Mucosa of stomach (tissue), 1 donor: Measurements from ENCODE around the gene CZIB.
"Not testable (repeated sequence)": the region's sequence is repeated elsewhere in the genome, so short reads cannot be mapped to it uniquely, and the experiment has no call there.

ENCODE experiments used
- H3K27me3 ChIP-seq: one replicate; pipeline ENCODE4 v1.7.0; 2013; ENCODE audit warnings: mild to moderate bottlenecking, low read length; ENCODE audit not compliant: control insufficient read depth, insufficient read depth
- H3K36me3 ChIP-seq: one replicate; pipeline ENCODE4 v1.7.0; 2013; ENCODE audit warnings: low read length; ENCODE audit not compliant: control insufficient read depth, insufficient read depth
- H3K4me1 ChIP-seq: one replicate; pipeline ENCODE4 v1.7.0; 2013; ENCODE audit warnings: mild to moderate bottlenecking, low read length; ENCODE audit not compliant: control insufficient read depth, insufficient read depth
- H3K4me3 ChIP-seq: one replicate; pipeline ENCODE4 v1.7.0; 2013; ENCODE audit warnings: low read length
- H3K9ac ChIP-seq: one replicate; pipeline ENCODE4 v1.7.0; 2013; ENCODE audit warnings: mild to moderate bottlenecking, low read length, moderate library complexity
- H3K9me3 ChIP-seq: one replicate; pipeline ENCODE4 v1.7.0; 2013; ENCODE audit warnings: mild to moderate bottlenecking, low read length, moderate library complexity; ENCODE audit not compliant: control insufficient read depth
- donor health status: Pancreatic carcinoma.

The CZIB gene

DNA sequence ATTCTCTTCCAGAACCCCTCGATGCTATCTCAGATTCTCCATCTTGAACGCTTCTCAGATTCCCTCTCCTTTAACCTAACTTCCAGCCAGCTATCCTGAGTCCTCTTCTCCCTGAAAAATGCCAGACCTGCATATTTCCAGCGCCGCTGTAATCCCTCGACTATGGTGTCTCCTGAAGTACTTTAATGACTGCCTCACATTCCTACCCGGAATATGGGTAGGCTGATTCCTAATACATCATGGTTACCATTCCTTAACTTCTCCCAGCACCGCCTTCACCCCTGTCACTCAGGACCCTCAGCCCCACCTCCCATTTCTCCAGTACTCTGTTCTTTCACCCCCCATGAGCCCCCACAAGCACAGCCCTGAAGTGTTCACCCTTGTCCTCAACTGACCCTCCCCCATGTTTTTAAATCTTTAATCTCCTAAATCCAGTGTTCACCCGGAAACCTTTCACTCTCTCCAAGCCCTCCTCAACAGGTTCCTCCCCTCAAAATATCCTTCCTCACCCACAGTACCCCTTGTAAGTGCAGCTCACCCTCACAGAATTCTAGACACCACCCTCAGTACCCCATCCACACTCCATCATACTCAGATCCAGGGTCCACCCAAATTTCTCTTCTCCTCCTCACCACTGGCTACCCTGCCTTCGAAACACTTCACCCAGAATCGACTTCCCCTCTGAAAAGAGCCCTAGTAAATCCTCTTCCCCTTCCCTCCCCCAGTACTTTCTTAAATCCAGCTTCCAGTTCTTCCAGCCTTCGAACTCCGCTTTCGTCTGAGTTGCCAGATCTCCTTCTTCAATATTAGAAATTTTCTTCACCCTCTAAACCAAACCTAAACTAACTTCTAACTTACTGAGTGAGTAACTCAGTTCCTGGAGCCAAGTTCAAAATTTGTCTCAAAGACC is 22.9 kb downstream of the CZIB start:
- peaks cover 26% of the 10 kb centered on the region for H3K4me1 ChIP-seq

DNA sequence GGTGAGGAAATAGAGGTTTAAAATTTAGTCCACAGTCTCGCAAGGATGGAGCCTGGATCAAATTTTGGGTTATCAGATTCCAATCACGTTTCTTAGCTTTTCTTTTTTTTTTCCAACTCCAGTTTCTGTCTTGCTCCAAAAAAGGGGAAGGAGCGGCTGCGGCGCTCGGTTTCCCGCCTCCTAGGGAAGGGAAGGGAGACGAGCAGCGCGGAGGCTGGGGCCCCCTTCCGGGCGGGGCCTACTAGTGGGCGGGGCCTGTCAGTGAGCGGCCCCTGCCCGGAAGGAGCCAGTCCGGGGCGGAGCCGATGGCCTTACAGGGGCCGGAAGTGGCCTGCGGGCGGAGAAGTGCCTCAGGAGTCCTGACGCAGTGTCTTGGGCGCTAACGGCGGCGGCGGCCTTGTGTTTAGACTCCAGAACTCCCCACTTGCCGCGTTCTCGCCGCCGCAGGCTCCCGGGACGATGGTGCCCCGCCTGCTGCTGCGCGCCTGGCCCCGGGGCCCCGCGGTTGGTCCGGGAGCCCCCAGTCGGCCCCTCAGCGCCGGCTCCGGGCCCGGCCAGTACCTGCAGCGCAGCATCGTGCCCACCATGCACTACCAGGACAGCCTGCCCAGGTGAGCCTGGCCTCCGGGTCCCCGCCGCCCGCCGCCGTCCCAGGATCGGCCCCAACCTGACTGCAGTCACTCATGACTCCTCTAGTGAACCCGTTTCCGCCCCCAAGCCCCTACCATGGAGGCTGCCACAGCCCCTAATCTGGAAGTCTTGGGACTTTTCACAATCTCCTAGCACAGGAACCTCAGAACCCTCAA is 23.7 kb downstream of the CZIB start, which contains the start of gene CPT2:
Gene CPT2, plus strand, starts transcription at position 340 of the 806 bp plus-strand sequence. Its CDS starts 120 bp downstream, at position 460.
- Histone ChIP-seq H3K9ac (peak within 1 kb of the TSS; percentile 97), H3K27me3 (no peaks in the 10 kb centered on the region), H3K9me3 (no peaks in the 10 kb centered on the region), H3K4me1 (peaks cover 26% of the 10 kb centered on the region), H3K36me3 (no peaks in the 10 kb centered on the region), H3K4me3 (peak within 1 kb of the TSS; percentile 96)

More for the DNA sequence above, 22.9 kb downstream of the CZIB start:
- no peaks in the 10 kb centered on the region for H3K9me3 ChIP-seq
- H3K36me3 ChIP-seq, result no peaks in the 10 kb centered on the region
- H3K27me3 ChIP-seq, result no peaks in the 10 kb centered on the region
- H3K4me3 ChIP-seq, result peak overlapping the region; percentile 96
- peak overlapping the region; percentile 97 for H3K9ac ChIP-seq

DNA sequence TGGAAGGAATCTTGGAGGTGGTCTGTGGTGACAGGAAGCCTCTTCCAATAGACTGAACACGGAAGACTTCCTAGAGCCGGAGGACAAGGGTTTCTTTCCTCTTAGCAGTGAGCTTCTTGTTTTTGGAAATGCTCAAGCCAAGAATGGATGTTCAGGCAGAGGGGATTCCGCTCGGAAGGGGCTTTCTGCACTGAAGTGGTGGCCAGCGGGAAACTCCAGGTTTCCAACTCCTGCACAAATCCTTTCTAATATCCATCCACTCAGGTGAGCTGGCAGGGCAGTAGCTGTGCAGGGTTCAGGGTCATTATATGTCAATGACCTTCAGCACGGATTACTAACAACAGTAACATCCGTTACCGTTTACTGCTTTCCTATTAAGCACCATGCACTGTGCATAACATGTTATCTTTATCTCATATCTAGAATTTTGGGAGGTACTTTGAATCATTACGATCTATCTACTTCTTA is 24.4 kb downstream of the CZIB start:
- Histone ChIP-seq H3K9ac (peak overlapping the region; percentile 97), H3K9me3 (no peaks in the 10 kb centered on the region)

DNA sequence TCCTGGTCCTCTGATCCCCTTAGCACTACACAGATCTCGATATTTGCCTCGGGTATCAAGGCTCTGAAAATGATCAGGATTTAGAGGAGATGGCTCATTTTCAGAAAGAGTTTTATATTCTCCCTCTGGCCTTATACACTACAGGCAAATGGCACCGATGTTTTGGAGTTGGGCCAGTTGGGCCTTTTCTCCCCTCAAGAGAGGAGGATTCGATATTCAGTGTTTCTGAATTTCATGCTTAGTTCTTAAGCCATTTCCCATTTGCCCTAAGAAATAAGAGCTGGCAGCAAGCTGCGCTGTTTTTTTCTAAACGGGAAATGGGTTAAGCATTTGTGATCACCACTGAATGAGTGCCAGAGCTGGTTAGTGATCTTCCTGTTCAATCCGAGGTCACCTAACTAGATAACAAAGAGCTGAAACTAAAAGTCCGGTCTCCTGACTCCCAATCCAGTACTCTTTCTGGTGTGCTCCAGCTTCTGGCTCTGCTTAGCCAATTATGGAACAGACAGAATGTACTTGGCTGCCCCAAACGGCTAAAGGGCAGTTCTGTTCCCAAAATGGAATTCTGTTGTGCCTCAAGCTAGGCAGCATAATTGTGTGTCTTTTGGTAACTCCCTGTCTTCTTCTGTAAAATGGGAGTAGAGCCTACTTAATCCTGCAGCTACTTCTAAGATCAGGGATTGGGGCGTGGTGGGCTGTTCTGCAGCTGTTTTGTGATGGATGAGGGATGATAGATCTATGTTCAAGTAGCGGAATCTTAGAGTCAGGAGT is 25.0 kb downstream of the CZIB start:
- no peaks in the 10 kb centered on the region for H3K9me3 ChIP-seq
- H3K4me1 ChIP-seq, result peaks cover 26% of the 10 kb centered on the region
- H3K9ac ChIP-seq, result no peak overlapping the region
- no peaks in the 10 kb centered on the region for H3K27me3 ChIP-seq
- H3K36me3 ChIP-seq, result no peaks in the 10 kb centered on the region
- peak overlapping the region; percentile 96 for H3K4me3 ChIP-seq

More for the DNA sequence above, 24.4 kb downstream of the CZIB start:
- Histone ChIP-seq H3K36me3 (no peaks in the 10 kb centered on the region), H3K4me3 (peak overlapping the region; percentile 96), H3K4me1 (peaks cover 26% of the 10 kb centered on the region), H3K27me3 (no peaks in the 10 kb centered on the region)

DNA sequence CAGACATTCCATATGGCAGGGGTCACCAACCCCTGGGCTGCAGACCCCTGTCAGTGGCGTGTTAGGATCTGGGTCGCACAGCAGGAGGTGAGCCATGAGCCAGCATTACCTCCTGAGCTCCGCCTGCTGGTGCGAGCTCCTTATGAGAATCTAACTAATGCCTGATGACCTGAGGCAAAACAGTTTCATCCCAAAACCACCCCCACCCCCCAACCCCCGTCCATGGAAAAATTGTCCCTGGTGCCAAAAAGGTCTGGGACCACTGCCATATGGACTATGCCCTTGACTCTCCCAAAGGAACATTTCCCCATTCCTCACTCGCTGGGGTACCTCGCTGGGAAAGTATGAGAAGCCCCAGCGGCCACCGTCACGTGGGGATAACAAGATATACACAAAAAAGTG is 30.2 kb downstream of the CZIB start:
- Histone ChIP-seq H3K4me1 (peaks cover 3% of the 10 kb centered on the region), H3K27me3 (no peaks in the 10 kb centered on the region), H3K4me3 (no peak overlapping the region), H3K9ac (no peak overlapping the region), H3K9me3 (no peaks in the 10 kb centered on the region), H3K36me3 (no peaks in the 10 kb centered on the region)

DNA sequence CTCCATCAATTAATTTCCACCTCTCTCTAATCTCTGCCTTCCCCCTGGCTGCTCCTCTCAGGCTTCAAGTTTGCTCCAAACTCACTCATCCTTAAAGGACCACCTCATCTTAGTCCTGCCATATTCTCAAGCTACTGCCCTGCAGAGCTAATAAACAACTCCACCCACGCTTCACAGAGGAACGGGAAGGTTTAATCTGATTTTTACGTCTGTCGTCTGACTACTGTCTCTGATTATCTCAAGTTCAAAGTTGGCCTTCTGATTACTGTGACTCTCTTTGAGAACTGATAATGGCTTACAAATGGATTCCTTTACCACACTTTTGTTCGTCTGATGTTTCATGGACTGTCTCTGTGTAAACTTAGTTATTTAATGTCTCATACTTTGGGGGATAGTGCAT is 31.4 kb downstream of the CZIB start:
- Histone ChIP-seq H3K4me1 (peaks cover 15% of the 10 kb centered on the region), H3K4me3 (no peak overlapping the region), H3K9me3 (no peaks in the 10 kb centered on the region), H3K36me3 (no peaks in the 10 kb centered on the region), H3K27me3 (no peaks in the 10 kb centered on the region), H3K9ac (no peak overlapping the region)

DNA sequence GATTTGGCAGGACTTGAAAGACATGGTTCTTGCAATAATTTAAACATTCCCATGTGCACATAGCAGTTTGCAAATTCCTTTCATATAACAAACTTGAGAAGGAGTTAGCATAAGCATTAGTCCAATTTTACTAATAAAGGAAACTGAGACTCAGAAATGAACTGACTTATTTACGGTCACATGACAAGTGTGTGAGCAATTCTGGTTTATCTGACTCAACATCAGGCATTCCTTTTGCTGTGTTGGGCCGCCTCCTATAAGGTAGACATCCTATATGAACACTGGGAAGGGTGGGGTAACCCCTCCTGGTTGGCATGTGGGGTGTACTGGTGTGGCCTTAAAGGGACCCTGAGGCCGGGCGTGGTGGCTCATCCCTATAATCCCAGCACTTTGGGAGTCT is 32.3 kb downstream of the CZIB start:
- Histone ChIP-seq H3K36me3 (no peaks in the 10 kb centered on the region), H3K9me3 (no peaks in the 10 kb centered on the region), H3K4me3 (no peak overlapping the region), H3K4me1 (peaks cover 25% of the 10 kb centered on the region), H3K27me3 (no peaks in the 10 kb centered on the region), H3K9ac (no peak overlapping the region)

DNA sequence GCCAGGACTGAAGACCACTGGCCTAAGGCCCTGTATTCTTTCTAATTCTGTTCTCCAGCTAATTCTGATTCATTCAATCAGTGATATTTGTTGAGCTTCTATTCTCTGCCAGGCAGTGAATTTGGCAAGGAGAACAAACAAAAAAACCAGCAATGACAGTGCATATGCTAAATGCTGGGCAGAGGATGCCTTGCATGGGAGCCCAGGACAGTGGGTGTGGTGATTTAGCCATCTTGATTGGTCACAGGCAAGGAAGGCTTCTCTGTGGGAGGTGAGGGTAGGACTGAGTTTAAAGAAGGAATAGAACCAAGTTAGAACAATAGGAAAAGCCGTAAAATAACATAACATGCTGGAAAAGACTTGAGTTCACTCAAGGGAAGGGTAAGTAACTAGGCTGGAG is 33.0 kb downstream of the CZIB start:
- no peaks in the 10 kb centered on the region for H3K9me3 ChIP-seq
- no peak overlapping the region for H3K4me3 ChIP-seq
- no peaks in the 10 kb centered on the region for H3K36me3 ChIP-seq
- H3K27me3 ChIP-seq, result no peaks in the 10 kb centered on the region
- H3K4me1 ChIP-seq, result peaks cover 32% of the 10 kb centered on the region
- no peak overlapping the region for H3K9ac ChIP-seq

DNA sequence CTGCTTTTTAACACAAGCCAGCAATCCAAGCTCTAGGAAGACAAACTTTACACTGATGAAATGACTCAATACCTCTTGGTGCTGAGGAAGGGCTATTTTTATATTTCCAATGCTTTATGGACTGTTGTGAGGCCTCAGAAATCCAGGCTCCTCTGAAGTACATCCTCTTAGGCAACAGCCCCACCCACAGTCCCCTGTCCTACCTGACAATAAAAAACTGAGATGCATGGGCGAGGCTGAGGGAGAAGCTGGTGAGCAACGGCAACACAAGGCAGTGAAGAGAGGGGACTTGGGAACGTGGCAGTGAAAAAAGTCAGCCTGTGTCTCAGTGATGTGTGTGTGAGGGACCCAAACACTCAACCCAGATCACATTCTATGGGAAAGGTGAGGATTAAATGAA is 33.9 kb downstream of the CZIB start:
- no peak overlapping the region for H3K9ac ChIP-seq
- H3K4me3 ChIP-seq, result no peak overlapping the region
- no peaks in the 10 kb centered on the region for H3K27me3 ChIP-seq
- peaks cover 39% of the 10 kb centered on the region for H3K4me1 ChIP-seq
- H3K36me3 ChIP-seq, result no peaks in the 10 kb centered on the region
- H3K9me3 ChIP-seq, result no peaks in the 10 kb centered on the region

DNA sequence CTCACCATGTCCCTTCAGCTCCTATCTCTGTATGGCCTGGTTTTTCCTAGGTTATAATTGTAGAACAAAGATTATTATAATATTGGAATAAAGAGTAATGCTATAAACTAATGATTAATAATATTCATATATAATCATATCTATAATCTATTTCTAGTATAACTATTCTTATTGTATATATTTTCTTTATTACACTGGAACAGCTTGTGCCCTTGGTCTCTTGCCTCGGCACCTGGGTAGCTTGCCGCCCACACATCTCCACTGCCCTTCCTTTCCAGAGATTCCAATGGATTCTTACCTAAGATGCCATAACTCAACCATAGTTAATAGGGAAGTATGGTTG is 34.5 kb downstream of the CZIB start:
- not testable (repeated sequence) for H3K4me3 ChIP-seq, H3K9me3 ChIP-seq, H3K9ac ChIP-seq, H3K36me3 ChIP-seq, H3K27me3 ChIP-seq
- H3K4me1 ChIP-seq, result peaks cover 42% of the 10 kb centered on the region

DNA sequence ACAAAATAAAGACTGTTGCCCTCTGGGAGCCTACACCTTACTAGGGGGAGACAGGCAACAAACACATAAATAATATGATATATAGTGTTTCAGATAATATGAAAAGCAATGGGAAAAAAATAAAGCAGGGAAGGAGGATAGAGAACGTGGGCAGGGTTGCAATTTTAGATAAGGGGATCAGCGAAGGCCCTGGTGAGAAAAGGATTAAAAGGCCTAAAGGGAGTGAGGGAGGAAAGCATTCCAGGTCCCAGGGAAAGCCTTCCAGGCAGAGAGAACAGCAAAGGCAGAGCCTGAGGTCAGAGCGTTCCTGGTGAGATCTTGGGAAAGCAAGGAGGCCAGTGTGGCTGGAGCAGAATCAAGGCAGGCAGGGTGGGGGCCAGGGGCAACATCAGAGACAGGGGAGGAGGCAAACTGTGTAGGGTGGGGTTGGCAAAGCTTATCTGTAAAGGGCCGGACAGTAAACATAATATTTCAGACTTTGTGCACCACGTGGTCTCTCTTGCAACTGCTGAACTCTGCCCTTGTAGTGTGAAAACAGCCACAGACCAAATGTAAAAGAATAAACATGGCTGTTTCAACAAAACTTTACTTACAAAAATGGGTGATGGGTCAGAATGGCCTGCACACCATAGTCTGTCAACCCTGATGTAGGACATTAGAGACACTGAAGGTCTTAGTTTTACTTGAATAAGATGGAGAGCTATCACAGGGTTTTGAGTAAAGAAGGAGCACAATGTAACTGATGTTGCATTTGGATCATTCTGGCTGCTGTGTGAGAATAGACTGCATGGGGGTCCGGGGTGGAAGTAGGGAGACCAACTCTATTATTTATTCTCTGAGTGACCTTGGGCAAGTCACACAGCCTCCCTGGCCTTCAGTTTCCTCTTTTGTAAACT is 37.1 kb downstream of the CZIB start:
- Histone ChIP-seq H3K4me1 (peaks cover 42% of the 10 kb centered on the region), H3K9ac (no peak overlapping the region), H3K4me3 (no peak overlapping the region), H3K9me3 (no peaks in the 10 kb centered on the region), H3K36me3 (no peaks in the 10 kb centered on the region), H3K27me3 (no peaks in the 10 kb centered on the region)
